HCT116 (cell line): Measurements from ENCODE around the gene RASA2.

Experiments used
- ATF3 ChIP-seq: IDR thresholded peaks from 2 replicates; pipeline ENCODE4 v1.6.1; 2012
- CEBPB ChIP-seq: IDR thresholded peaks from 2 replicates; pipeline ENCODE4 v1.6.1; 2012; ENCODE audit warnings: low read depth
- CTCF ChIP-seq, 3 experiments: fragments of 200-600 bp in 1 of 3; sonication (generic) in 1 of 3; IDR thresholded peaks in 2 of 3; conservative IDR thresholded peaks in 1 of 3; 2 replicates each; pipeline ENCODE4 v1.5.1; 2012 to 2017; ENCODE audit warnings: low read depth in 2 of 3, low read length in 2 of 3, antibody characterized with exemption in 1 of 3, borderline replicate concordance in 1 of 3, control low read depth in 1 of 3, mild to moderate bottlenecking in 1 of 3, mixed read lengths in 1 of 3, mixed run types in 1 of 3, moderate library complexity in 1 of 3; ENCODE audit not compliant: insufficient read depth in 1 of 3
- EZH2 ChIP-seq: fragments of 200-600 bp; sonication (generic); IDR thresholded peaks from 2 replicates; pipeline ENCODE4 v1.6.1; 2017; ENCODE audit warnings: antibody characterized with exemption, mixed run types
- EZH2phosphoT487 ChIP-seq: fragments of 200-600 bp; IDR thresholded peaks from 2 replicates; pipeline ENCODE4 v1.6.1; 2018; ENCODE audit warnings: antibody characterized with exemption, borderline replicate concordance
- MAX ChIP-seq: IDR thresholded peaks from 2 replicates; pipeline ENCODE4 v1.6.1; 2012
- POLR2A ChIP-seq: IDR thresholded peaks from 2 replicates; pipeline ENCODE4 v1.7.0; 2011; ENCODE audit warnings: borderline replicate concordance; ENCODE audit not compliant: insufficient read depth, insufficient read length; ENCODE audit errors: extremely low read depth
- POLR2AphosphoS5 ChIP-seq: IDR thresholded peaks from 2 replicates; pipeline ENCODE4 v1.6.1; 2011; ENCODE audit warnings: mild to moderate bottlenecking, low read depth, low read length, moderate library complexity
- RAD21 ChIP-seq: IDR thresholded peaks from 2 replicates; pipeline ENCODE4 v1.6.1; 2012; ENCODE audit warnings: low read depth, mild to moderate bottlenecking
- REST ChIP-seq: IDR thresholded peaks from 2 replicates; pipeline ENCODE4 v1.6.1; 2012; ENCODE audit warnings: low read depth
- SIN3A ChIP-seq: IDR thresholded peaks from 2 replicates; pipeline ENCODE4 v1.6.1; 2012; ENCODE audit warnings: low read depth
- ZFX ChIP-seq: fragments of 450-650 bp; IDR thresholded peaks from 2 replicates; pipeline ENCODE4 v1.6.1; 2017
- ZNF274 ChIP-seq: fragments of 200-500 bp; sonication (Bioruptor generic); IDR thresholded peaks from 2 replicates; pipeline ENCODE4 v1.6.1; 2014; ENCODE audit warnings: mild to moderate bottlenecking, low read depth, low read length, inconsistent platforms

GRCh38 chr3:141570068-141570467 lies 83.2 kb downstream of the RASA2 start:
- no peak for TF ChIP-seq ZFX
- TF ChIP-seq CTCF (IDR thresholded peaks at IDR 0.05 in 2 of 3, conservative IDR thresholded peaks at IDR 0.05 in 1 of 3; ENCODE audit: borderline replicate concordance in 1 of 3, insufficient read depth in 1 of 3, low read depth in 2 of 3, low read length in 2 of 3), result no peak
- TF ChIP-seq REST, result no peak
- no peak for TF ChIP-seq POLR2A
- no peak for TF ChIP-seq CEBPB
- TF ChIP-seq EZH2, result no peak
- no peak for TF ChIP-seq SIN3A
- TF ChIP-seq EZH2phosphoT487, result no peak
- TF ChIP-seq RAD21, result no peak
- TF ChIP-seq MAX, result no peak
- TF ChIP-seq ZNF274, result no peak
- TF ChIP-seq POLR2AphosphoS5, result no peak
- TF ChIP-seq ATF3, result no peak
